Smooth muscle cell (in vitro differentiated cells): Measurements from ENCODE around the gene HEY2. TPM values are rescaled to one million over a fixed set of nuclear protein-coding genes. Genes with fewer than 3 reads are reported as not detected.

Experiments used
- DNase-seq: peaks from one replicate; lab custom pipeline; 2025; ENCODE audit not compliant: unreplicated experiment; lab: John Stamatoyannopoulos, UW
- H2AFZ ChIP-seq: fragments of 200-600 bp; sonication (generic); 2 replicates; pipeline ENCODE4 v1.6.0; 2016; ENCODE audit warnings: antibody characterized with exemption, low read depth, mild to moderate bottlenecking
- H3F3A ChIP-seq: fragments of 200-600 bp; sonication (generic); 2 replicates; pipeline ENCODE4 v1.6.0; 2017; ENCODE audit warnings: antibody characterized with exemption, low read depth
- H3K27ac ChIP-seq: fragments of 200-600 bp; sonication (generic); 2 replicates; pipeline ENCODE4 v1.5.1; 2016; ENCODE audit warnings: low read depth, mild to moderate bottlenecking
- H3K27me3 ChIP-seq: fragments of 200-600 bp; sonication (generic); 2 replicates; pipeline ENCODE4 v1.6.1; 2016; ENCODE audit warnings: low read depth, mild to moderate bottlenecking
- H3K36me3 ChIP-seq: fragments of 200-600 bp; sonication (generic); 2 replicates; pipeline ENCODE4 v1.5.1; 2016; ENCODE audit warnings: low read depth
- H3K4me1 ChIP-seq: fragments of 200-600 bp; sonication (generic); 2 replicates; pipeline ENCODE4 v1.5.1; 2016; ENCODE audit warnings: low read depth
- H3K4me2 ChIP-seq: fragments of 200-600 bp; sonication (generic); 2 replicates; pipeline ENCODE4 v1.6.0; 2016; ENCODE audit warnings: mild to moderate bottlenecking
- H3K4me3 ChIP-seq: fragments of 200-600 bp; sonication (generic); 2 replicates; pipeline ENCODE4 v1.5.1; 2016; ENCODE audit warnings: mild to moderate bottlenecking
- H3K79me2 ChIP-seq: fragments of 200-600 bp; sonication (generic); 2 replicates; pipeline ENCODE4 v1.6.0; 2016; ENCODE audit warnings: low read depth, mild to moderate bottlenecking
- H3K9ac ChIP-seq: fragments of 200-600 bp; sonication (generic); 2 replicates; pipeline ENCODE4 v1.6.0; 2016; ENCODE audit warnings: low read depth
- H3K9me3 ChIP-seq: fragments of 200-600 bp; sonication (generic); replicated peaks from 2 replicates; pipeline ENCODE4 v1.5.1; 2016; ENCODE audit warnings: low read depth
- H4K20me1 ChIP-seq: fragments of 200-600 bp; sonication (generic); 2 replicates; pipeline ENCODE4 v1.6.0; 2016; ENCODE audit warnings: low read depth
- WGBS: methylation state at CpG from one replicate; pipeline ENCODE4 v1.1.7; 2016; ENCODE audit warnings: low lambda C conversion rate; 5-methylcytosine and 5-hydroxymethylcytosine counted together
- polyA plus RNA-seq: library from polyadenylated mRNA; unstranded; fragments of >200 nt; fragmentation: Nextera tagmentation; extraction: Ambion mirVana; gene quantifications from 2 replicates; pipeline ENCODE4 v1.2.1, GENCODE V29; 2016
- total RNA-seq: library from RNA; depleted of rRNA; stranded (reverse); fragments of >200 nt; gene quantifications from 2 replicates; pipeline ENCODE4 v1.2.3, GENCODE V29; 2014
- TF ChIP-seq, protein P1 (sequence below): fragments of 200-600 bp; sonication (generic); IDR thresholded peaks from 2 replicates; pipeline ENCODE4 v1.5.1; 2017; ENCODE audit warnings: borderline replicate concordance, mild to moderate bottlenecking, antibody characterized with exemption; ENCODE audit not compliant: insufficient read depth, poor library complexity, severe bottlenecking

Gene HEY2
- total and polyA plus RNA-seq, 2 experiments from 2014 or later, result 17.2 to 35.2 TPM

DNA sequence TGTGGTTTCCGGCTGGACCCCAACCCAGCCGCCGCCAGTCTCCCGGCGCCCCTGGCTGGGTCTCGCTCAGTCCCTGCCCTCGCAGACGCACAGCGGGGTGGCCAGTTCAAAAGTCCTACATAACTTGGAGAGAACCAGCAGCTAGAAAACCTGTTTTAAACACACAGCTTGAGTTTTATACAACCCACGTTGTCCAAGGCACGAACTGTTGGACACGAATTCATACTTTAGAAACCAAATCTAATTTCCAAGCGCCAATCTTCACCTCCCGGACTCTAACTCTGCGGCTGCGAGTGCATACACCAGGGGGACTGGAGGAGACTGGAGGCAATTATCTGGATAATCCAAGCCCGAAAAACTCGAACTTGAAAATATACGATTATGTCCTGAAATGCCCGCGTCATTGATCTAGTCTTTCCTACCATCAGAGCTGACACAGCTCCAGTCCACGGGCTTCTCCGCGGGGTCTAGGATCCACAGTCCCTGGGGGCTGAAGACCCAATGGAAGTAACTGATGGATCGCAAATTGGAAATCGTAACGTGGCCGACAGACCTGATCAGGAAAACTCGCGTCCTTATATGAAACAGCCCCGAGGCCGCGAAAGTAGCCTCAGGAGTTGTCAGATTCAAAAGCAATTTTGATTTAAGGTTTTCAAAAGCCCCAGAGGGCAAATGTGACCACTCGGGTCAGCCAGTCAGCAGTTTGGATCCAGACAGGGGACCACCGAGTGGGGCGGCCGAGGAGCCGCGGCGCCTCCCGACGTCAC, 843 bp upstream of the HEY2 start:
- peaks cover 29% of the 10 kb centered on the region for H3K4me1 ChIP-seq
- peak overlapping the region; percentile 87 for H3K4me3 ChIP-seq
- no peaks in the 10 kb centered on the region for H3K27me3 ChIP-seq
- H3K4me2 ChIP-seq, result peak overlapping the region; percentile 88
- no peak for DNase-seq
- H3K36me3 ChIP-seq, result no peaks in the 10 kb centered on the region
- 1% methylated on average over 39 of the region's 42 CpGs for WGBS
- H3F3A ChIP-seq, result peaks cover 6% of the 10 kb centered on the region
- peak overlapping the region; percentile 94 for H2AFZ ChIP-seq
- peak overlapping the region; percentile 62 for H3K9ac ChIP-seq
- peak overlapping the region; percentile 50 for H3K27ac ChIP-seq
- H3K9me3 ChIP-seq, result no peaks in the 10 kb centered on the region
- peaks cover 35% of the 10 kb centered on the region for H3K79me2 ChIP-seq
- TF ChIP-seq, protein P1, sequence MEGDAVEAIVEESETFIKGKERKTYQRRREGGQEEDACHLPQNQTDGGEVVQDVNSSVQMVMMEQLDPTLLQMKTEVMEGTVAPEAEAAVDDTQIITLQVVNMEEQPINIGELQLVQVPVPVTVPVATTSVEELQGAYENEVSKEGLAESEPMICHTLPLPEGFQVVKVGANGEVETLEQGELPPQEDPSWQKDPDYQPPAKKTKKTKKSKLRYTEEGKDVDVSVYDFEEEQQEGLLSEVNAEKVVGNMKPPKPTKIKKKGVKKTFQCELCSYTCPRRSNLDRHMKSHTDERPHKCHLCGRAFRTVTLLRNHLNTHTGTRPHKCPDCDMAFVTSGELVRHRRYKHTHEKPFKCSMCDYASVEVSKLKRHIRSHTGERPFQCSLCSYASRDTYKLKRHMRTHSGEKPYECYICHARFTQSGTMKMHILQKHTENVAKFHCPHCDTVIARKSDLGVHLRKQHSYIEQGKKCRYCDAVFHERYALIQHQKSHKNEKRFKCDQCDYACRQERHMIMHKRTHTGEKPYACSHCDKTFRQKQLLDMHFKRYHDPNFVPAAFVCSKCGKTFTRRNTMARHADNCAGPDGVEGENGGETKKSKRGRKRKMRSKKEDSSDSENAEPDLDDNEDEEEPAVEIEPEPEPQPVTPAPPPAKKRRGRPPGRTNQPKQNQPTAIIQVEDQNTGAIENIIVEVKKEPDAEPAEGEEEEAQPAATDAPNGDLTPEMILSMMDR, result no peak
- no peaks in the 10 kb centered on the region for H4K20me1 ChIP-seq

DNA sequence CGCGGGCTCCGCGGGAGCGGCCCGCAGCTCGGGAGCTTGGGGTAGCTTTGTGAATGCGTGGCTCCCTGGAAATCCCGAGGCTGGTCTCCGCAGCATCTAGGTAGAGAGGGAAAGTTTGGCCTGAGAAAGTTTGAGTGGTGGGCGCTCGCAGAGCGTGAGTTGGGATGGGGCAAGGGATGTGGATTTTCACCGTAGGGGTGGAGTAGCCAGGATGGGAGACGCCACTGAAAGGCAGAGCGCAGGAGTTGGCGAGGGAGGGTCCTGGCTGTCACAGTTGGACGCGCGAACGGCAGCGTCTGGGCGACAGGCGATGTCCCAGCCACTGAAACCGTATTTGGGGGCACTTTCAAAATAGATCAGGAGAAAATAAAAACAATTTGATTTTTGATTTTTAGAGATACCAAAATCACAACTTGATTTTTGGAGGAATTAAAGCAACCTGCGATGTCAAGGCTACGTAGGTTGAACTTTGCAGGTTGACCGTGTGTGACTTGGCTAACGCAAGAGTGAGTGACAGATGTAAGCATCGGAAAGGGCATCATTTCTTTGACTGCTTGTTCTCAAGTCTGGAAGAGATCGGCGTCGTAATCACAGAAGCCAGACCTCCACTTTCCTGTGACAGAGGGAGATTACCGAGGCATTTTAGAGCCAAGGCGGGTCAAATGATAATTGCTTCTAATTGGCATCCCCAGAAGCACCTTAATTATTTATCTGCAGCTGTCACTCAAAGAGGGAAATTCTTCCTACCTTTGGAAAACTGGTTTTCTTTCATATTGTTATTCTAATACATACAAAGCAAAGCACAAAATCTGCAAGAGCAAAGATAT, 646 bp downstream of the HEY2 start:
- Histone ChIP-seq H3K27me3 (no peaks in the 10 kb centered on the region), H3K27ac (peak overlapping the region; percentile 64), H3K4me1 (peaks cover 29% of the 10 kb centered on the region), H3K36me3 (no peaks in the 10 kb centered on the region), H3K9ac (peak overlapping the region; percentile 83), H3K4me3 (peak overlapping the region; percentile 87), H3F3A (peaks cover 6% of the 10 kb centered on the region), H3K9me3 (no peaks in the 10 kb centered on the region), H4K20me1 (no peaks in the 10 kb centered on the region), H3K4me2 (peak overlapping the region; percentile 88), H2AFZ (peak overlapping the region; percentile 98), H3K79me2 (peaks cover 35% of the 10 kb centered on the region)
- DNase-seq, result no peak
- TF ChIP-seq, protein P1, result no peak
- whole genome bisulfite sequencing, result under 1% methylated on average over 35 of the region's 35 CpGs

DNA sequence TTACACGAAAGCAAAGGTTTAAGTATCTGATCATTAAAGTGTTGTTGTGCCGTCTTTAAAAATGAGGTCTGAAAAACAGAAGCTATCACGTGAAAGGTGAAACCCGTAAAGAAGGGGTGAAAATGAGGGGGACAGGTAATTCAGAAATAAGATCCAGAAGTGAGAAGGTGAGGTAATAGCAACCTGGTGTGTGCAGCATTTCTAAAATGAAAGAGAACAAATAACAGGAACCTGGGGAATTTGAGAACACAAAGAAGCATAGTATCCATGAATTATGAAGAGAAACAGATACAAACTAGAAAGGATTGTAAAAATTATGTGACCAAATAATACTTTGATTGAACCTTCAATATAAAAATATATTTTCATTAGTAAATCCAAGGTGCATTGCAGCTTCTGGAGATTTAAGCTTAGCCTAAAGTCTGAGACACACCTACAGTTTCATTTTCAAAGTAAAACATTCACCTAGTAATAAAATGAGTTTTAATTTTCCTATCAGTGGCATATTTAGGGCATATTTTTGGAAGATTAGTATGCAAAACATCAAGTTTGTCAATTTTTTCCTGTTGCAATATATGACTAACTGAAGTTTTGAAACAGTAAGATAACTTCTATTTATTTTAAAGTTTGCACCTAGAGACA, 1.4 kb downstream of the HEY2 start:
- H3F3A ChIP-seq, result peaks cover 6% of the 10 kb centered on the region
- H2AFZ ChIP-seq, result peak overlapping the region; percentile 98
- H3K27ac ChIP-seq, result peak overlapping the region; percentile 18
- H3K36me3 ChIP-seq, result no peaks in the 10 kb centered on the region
- TF ChIP-seq, protein P1, result no peak
- H3K27me3 ChIP-seq, result no peaks in the 10 kb centered on the region
- no peaks in the 10 kb centered on the region for H3K9me3 ChIP-seq
- H3K4me1 ChIP-seq, result peaks cover 27% of the 10 kb centered on the region
- no peak for DNase-seq
- H3K4me2 ChIP-seq, result peak overlapping the region; percentile 88
- peaks cover 35% of the 10 kb centered on the region for H3K79me2 ChIP-seq
- peak overlapping the region; percentile 83 for H3K9ac ChIP-seq
- WGBS, result 12% methylated on average over 4 of the region's 4 CpGs
- no peaks in the 10 kb centered on the region for H4K20me1 ChIP-seq
- peak overlapping the region; percentile 87 for H3K4me3 ChIP-seq
